IPS-NIHi7 (cell line): ENCODE results near the gene TTC28.
"Not testable (repeated sequence)": the region's sequence is repeated elsewhere in the genome, so short reads cannot be mapped to it uniquely, and the experiment has no call there.

Experiments
- DNase-seq: peaks from one replicate; pipeline ENCODE4 v3.0.0; 2012; ENCODE audit warnings: mixed read lengths; ENCODE audit errors: extremely low spot score

TTC28 gene

GRCh38 chr22:28678170-28678569 lies 1.5 kb downstream of the TTC28 start:
- DNase-seq, result not testable (repeated sequence)

GRCh38 chr22:28674121-28674563 lies 5.5 kb downstream of the TTC28 start:
- no peak for DNase-seq

- DNase-seq, result no peak
These were observed 8.9 kb downstream of the TTC28 start for GRCh38 chr22:28670756-28671155.

- DNase-seq, result no peak
These were observed 9.5 kb downstream of the TTC28 start for GRCh38 chr22:28670161-28670560.

- no peak for DNase-seq
These were observed 10.3 kb downstream of the TTC28 start for GRCh38 chr22:28669387-28669786.

- DNase-seq, result not testable (repeated sequence)
These were observed 16.1 kb downstream of the TTC28 start for GRCh38 chr22:28663569-28663942.

- no peak for DNase-seq
These were observed 21.2 kb downstream of the TTC28 start for GRCh38 chr22:28658448-28658847.

- DNase-seq, result peak; percentile 10
These were observed 23.5 kb downstream of the TTC28 start for GRCh38 chr22:28656181-28656580.

- DNase-seq, result no peak
These were observed 29.2 kb downstream of the TTC28 start for GRCh38 chr22:28650463-28650862.

- DNase-seq, result no peak
These were observed 30.8 kb downstream of the TTC28 start for GRCh38 chr22:28648792-28649191.

- DNase-seq, result no peak
These were observed 32.4 kb downstream of the TTC28 start for GRCh38 chr22:28647216-28647615.

- DNase-seq, result no peak
These were observed 40.3 kb downstream of the TTC28 start for GRCh38 chr22:28639321-28639720.

- DNase-seq, result no peak
These were observed 42.4 kb downstream of the TTC28 start for GRCh38 chr22:28637225-28637624.

- no peak for DNase-seq
These were observed 49.5 kb downstream of the TTC28 start for GRCh38 chr22:28630177-28630574.

GRCh38 chr22:28629420-28630176 lies 50.0 kb downstream of the TTC28 start:
- no peak for DNase-seq

GRCh38 chr22:28628766-28629165 lies 50.9 kb downstream of the TTC28 start:
- no peak for DNase-seq

- DNase-seq, result no peak
These were observed 51.8 kb downstream of the TTC28 start for GRCh38 chr22:28627791-28628190.

GRCh38 chr22:28620244-28620922 lies 59.3 kb downstream of the TTC28 start:
- DNase-seq, result no peak

- no peak for DNase-seq
These were observed 60.4 kb downstream of the TTC28 start for GRCh38 chr22:28619236-28619635.

- DNase-seq, result not testable (repeated sequence)
These were observed 64.2 kb downstream of the TTC28 start for GRCh38 chr22:28615423-28615822.

GRCh38 chr22:28609921-28610320 lies 69.7 kb downstream of the TTC28 start:
- no peak for DNase-seq

- peak; percentile 10 for DNase-seq
These were observed 71.1 kb downstream of the TTC28 start for GRCh38 chr22:28608546-28608945.

- no peak for DNase-seq
These were observed 71.8 kb downstream of the TTC28 start for GRCh38 chr22:28607795-28608194.
